GM21528 (cell line): ENCODE measurements around the gene NELFCD.
A peak's percentile ranks its signal among the peaks of the same experiment; 100 is the strongest.

Experiments
- ATAC-seq: cut with Tn5 transposase; IDR thresholded peaks from one replicate; pipeline ENCODE4 v1.9.1; 2021; ENCODE audit warnings: mild to moderate bottlenecking, moderate library complexity; ENCODE audit not compliant: unreplicated experiment, low FRiP score

The NELFCD gene

GRCh38 chr20:59042151-59042795 lies 61.2 kb downstream of the NELFCD start, which contains the start of gene PRELID3B:
Gene PRELID3B, minus strand, starts transcription at chr20:59042786. Its CDS starts 56 bp downstream, at chr20:59042730.
- peak; percentile 37 for ATAC-seq

GRCh38 chr20:59042796-59043631 lies 62.0 kb downstream of the NELFCD start:
- peak; percentile 88 for ATAC-seq

GRCh38 chr20:59043698-59044097 lies 62.6 kb downstream of the NELFCD start:
- ATAC-seq, result no peak

- no peak for ATAC-seq
Observed at GRCh38 chr20:59044295-59044694, 63.2 kb downstream of the NELFCD start.
